Hematopoietic multipotent progenitor cell treated with erythropoietin and hydrocortisone succinate and interleukin-3 and kit ligand, for 8 days (in vitro differentiated cells): ENCODE results near the gene POP5.
A peak's percentile ranks its signal among the peaks of the same experiment; 100 is the strongest.
"Not testable (repeated sequence)": the region's sequence is repeated elsewhere in the genome, so short reads cannot be mapped to it uniquely, and the experiment has no call there.

Experiments used
- DNase-seq: peaks from one replicate; pipeline ENCODE4 v3.0.0-alpha.2; 2015

POP5 gene

DNA sequence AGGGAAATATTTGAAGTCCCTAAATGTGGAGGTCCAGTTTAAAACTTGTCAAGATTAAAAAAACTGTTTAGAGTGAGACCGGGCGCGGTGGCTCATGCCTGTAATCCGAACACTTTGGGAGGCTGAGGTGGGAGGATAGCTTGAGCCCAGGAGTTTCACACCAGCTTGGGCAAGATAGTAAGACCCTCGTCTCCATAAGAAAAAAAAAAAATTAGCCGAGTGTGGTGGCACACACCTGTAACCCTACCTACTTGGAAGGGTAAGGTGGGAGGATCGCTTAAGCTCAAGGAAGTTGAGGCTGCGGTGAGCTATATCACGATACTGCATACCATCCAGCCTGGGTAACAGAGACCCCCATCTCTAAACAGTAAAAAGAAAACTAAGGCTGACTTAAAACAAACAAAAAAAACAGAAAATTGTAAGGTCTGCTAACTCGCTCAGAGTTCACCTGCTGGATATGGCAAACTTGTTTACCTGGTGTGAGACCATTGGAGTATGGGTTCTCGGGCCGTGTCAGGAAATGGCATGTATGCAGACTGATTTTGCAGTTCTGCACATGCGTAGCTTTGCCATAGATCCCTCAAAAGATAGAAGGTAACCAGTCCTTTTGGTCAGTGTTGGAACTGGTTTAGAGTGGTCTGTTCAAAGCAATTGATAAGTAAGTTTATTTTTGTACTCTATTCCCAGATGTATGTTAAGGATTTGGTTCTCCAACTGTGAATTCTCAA is 45.0 kb downstream of the POP5 start:
- DNase-seq: no peak

DNA sequence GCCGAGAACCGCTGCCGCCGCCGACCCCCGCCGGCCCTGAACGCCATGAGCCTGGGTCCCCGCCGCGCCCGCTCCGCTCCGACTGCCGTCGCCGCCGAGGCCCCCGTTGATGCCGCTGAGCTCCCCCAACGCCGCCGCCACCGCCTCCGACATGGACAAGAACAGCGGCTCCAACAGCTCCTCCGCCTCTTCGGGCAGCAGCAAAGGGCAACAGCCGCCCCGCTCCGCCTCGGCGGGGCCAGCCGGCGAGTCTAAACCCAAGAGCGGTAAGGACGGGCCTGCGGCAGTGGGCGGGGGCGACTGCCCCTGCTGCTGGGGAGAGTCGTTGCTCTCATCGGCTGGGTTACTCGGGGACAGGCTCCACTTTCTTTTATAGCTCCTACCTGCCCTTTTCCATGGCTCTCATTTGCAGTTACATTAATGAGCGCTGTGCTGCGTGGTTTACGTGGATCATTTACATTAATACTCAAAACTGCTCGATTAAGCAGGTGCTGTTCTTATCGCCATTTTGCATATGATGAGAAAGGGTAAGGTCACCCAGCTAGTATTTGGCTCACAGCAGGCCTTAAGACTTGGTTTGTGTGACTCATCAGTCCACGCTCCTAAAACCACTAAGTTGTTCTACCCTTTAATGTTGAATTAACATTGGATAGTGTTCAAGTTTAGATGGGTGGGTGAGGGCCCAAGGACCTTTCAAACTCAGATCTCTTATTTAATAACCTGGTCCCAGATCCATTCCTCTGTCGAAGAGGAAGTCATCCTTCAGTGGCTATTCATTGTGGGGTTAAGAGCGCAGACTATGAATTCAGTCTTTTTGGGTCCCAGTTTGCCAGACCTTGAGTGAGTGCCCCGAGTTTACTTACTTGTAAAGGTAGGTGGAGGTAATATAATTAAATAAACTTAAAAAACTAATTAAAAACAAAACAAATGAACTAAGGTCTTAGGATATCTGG is 46.2 kb downstream of the POP5 start:
- peak; percentile 87 for DNase-seq

DNA sequence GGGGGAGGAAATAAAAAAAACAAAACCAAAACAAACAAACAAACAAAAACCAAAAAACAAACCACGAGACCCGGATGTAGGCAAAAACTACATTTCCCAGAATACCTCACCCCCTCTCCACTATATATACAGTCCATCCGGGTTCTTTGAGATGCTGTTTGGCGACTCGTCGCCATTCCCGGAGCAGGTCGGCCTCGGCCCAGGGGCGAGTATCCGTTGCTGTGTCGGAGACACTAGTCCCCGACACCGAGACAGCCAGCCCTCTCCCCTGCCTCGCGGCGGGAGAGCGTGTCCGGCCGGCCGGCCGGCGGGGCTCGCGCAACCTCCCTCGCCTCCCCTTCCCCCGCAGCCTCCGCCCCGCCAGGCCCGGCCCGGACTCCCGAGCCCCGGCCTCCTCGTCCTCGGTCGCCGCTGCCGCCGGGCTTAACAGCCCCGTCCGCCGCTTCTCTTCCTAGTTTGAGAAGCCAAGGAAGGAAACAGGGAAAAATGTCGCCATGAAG is 46.9 kb downstream of the POP5 start, which contains the start of gene RNF10:
Gene RNF10, plus strand, starts transcription at position 154 of the 500 bp plus-strand sequence. CDS start 456 bp downstream, outside the sequence.
- peak; percentile 93 for DNase-seq

DNA sequence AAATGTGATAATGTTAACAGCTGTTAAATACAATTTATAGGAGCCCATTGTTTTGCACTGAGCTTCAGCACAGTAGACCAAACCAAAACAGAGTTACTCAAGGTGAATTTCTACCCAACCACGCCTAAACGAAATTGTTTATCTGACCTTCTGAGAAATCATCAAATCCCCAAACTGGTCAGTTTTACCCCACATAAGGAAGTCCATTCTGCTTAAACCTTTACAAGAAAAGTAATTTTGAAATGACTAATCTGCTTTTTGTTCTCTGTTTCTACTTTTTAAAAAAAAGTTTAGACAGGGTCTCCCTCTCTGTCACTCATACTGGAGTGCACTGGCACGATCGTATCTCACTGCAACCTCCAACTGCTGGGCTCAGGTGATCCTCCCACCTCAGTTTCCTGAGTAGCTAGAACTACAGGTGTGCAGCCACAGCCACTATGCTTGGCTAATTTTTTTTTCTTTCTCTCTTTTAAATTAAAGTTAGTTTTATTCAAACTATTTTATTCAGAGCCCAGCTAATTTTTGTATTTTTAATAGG is 48.4 kb downstream of the POP5 start:
- no peak for DNase-seq

DNA sequence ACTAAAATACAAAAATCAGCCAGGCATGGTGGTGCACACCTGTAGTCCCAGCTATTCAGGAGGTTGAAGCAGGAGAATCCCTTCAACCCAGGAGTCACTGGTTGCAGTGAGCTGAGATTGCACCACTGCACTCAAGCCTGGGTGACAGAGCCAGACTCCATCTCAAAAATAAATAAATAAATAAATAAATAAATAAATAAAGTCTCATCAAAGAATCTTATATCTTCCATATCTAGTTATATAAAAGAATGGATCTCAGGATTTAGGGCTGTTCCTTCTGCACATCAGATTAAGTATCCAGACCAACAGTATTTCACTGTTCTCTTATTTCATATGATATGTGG is 50.8 kb downstream of the POP5 start:
- not testable (repeated sequence) for DNase-seq

DNA sequence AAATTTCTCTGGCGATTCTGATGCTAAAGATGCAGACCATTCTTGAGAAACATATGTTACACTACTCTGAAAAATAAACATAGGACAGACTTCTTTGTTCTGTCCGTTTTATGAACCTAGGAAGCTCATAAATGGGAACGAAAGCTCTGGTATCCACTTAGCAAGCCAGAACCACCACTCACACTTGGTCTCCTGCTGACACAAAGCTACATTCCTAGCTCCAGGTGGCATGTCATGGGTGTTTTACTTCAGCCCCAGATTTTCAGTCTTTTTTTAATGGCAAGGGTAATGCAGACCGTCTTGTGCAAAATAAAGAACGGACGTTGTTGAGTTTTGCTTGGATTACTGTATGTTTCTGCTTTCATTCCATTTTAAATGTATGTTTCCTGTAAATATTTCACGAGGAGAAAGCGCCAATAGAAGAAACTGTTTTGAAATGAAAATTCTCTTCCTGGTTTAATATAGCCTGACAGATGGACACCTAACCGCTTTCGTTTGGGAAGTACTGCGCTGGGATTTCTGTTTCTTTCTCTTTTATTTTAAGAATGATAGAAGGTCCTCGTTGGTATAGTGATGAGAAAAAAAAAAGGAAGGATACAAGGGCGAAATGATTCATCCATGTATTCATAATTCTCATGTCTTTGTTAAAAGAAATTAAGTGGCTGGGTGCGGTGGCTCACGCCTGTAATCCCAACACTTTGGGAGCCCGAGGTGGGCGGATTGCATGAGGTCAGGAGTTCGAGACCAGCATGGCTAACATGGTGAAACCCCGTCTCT is 51.4 kb downstream of the POP5 start:
- peak; percentile 39 for DNase-seq

DNA sequence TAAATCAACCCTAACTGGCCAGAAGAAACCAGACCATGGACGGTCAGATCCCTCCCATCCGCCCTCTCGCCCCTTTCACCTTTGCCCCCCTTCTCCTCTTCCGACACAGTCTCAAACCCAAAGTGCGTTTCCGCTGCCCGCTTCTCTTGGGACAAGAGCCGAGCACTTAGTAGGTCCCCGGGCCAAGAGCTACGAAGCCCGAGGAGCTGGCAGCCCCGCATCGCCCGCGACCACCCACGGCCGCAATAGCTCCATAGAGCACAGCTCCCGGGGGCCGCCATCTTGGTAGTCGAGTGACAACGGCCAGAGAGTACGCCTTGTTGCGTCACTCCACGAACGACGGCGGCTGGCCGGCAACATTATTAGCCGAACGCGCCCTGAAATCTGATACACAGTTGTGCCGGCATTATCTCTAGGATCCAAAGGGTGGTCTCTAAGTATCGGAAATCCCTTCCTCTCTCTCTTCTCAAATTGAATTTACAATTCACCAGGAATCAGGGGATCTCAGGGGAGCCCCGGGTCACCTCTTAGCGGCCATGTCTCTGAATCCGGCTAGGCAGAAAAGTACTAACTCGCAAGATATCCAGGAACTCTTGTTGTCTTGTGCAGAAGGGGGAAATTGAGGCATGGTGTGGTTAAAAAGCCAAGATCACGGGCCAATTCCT is 52.2 kb downstream of the POP5 start, which contains the start of gene COQ5:
Gene COQ5, minus strand, starts transcription at position 298 of the 665 bp plus-strand sequence. Its CDS starts 17 bp downstream, at position 281.
- peak; percentile 87 for DNase-seq
